ENCODE measurements around the gene MIEF1. TPM values are rescaled to one million over a fixed set of nuclear protein-coding genes. Genes with fewer than 3 reads are reported as not detected.

The MIEF1 gene
- polyA plus RNA-seq, 1 of the 3 experiments (the other 2 are of a cell fraction), result 7.5 TPM

DNA sequence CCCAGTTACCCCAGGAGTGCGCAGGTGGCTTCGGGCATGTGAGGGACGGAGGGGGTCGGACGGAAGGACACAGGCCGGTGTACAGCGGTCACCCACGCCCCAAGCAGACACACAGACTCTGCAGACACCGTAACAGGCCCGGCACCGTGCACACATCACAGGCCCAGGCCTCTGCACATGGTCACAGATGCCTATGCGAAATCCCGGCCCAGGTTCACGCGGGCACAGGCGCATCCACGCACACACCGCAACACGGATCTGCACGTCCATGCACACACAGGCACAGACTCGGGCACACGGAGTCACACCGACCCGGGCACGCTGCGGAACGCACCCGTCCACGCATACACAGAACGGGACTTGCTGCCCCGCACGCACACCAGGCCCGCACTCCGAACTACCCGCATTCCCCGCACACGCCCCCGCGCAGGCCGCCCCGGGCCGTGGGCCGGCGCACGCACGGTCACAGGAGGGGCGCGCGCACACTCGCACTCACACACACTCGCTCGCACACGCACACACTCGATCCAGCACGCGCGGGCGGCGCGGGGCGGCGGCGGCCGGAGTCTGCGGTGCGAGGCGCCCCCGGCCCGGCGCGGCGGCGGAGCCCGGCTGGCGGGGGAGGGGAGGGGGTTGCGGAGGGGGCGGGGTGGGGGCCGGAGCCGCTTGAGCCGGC, 45.4 kb upstream of the MIEF1 start, which contains the start of gene MGAT3 (continued):
- TF ChIP-seq ZBTB33 (IDR thresholded peaks at IDR 0.05; ENCODE audit: borderline replicate concordance, low read depth) (no peak), FOXM1 (IDR thresholded peaks at IDR 0.05; ENCODE audit: low read depth) (no peak), RFX5 (IDR thresholded peaks at IDR 0.05; ENCODE audit: low read length) (no peak), FOXJ3 (CRISPR knock-in tag; IDR thresholded peaks at IDR 0.05) (no peak), NRF1 (IDR thresholded peaks at IDR 0.05; ENCODE audit: low read depth, low read length) (no peak), MEF2A (IDR thresholded peaks at IDR 0.05; ENCODE audit: borderline replicate concordance, low read depth) (no peak), EZH2phosphoT487 (IDR thresholded peaks at IDR 0.05; ENCODE audit: borderline replicate concordance, low read depth) (no peak), EP300 (IDR thresholded peaks at IDR 0.05; ENCODE audit: borderline replicate concordance in 1 of 2, low read depth in 1 of 2, low read length in 1 of 2) (no peak), USF2 (IDR thresholded peaks at IDR 0.05; ENCODE audit: borderline replicate concordance, low read depth, low read length) (no peak)
- TF ChIP-seq, protein P1, sequence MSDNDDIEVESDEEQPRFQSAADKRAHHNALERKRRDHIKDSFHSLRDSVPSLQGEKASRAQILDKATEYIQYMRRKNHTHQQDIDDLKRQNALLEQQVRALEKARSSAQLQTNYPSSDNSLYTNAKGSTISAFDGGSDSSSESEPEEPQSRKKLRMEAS (IDR thresholded peaks at IDR 0.05; ENCODE audit: low read depth), result no peak
- TF ChIP-seq, protein P2, sequence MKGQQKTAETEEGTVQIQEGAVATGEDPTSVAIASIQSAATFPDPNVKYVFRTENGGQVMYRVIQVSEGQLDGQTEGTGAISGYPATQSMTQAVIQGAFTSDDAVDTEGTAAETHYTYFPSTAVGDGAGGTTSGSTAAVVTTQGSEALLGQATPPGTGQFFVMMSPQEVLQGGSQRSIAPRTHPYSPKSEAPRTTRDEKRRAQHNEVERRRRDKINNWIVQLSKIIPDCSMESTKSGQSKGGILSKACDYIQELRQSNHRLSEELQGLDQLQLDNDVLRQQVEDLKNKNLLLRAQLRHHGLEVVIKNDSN (IDR thresholded peaks at IDR 0.05; ENCODE audit: borderline replicate concordance, low read depth), result no peak

- no peak overlapping the region for H3K9ac ChIP-seq
- DNase-seq, result peak; percentile 81
- ChIA-PET POLR2A (no interaction called here), CTCF (no interaction called here)
- TF ChIP-seq EZH2phosphoT487 (IDR thresholded peaks at IDR 0.05; ENCODE audit: borderline replicate concordance, low read depth), result no peak
- no peak for TF ChIP-seq POLR2AphosphoS5 (IDR thresholded peaks at IDR 0.05; ENCODE audit: low read depth, low read length)
- no peak for TF ChIP-seq RFX5 (IDR thresholded peaks at IDR 0.05; ENCODE audit: low read length)
- TF ChIP-seq RXRA (IDR thresholded peaks at IDR 0.05; ENCODE audit: borderline replicate concordance, low read depth), result no peak
- TF ChIP-seq TEAD4 (IDR thresholded peaks at IDR 0.05; ENCODE audit: borderline replicate concordance, insufficient read depth), result no peak
- no peak for TF ChIP-seq GABPA (IDR thresholded peaks at IDR 0.05; ENCODE audit: low read depth)
- no peak for TF ChIP-seq YY1 (IDR thresholded peaks at IDR 0.05; ENCODE audit: low read depth)
- TF ChIP-seq FOSL2 (IDR thresholded peaks at IDR 0.05; ENCODE audit: borderline replicate concordance, low read depth), result no peak
- no peak for TF ChIP-seq MEF2A (IDR thresholded peaks at IDR 0.05; ENCODE audit: borderline replicate concordance, low read depth)
- no peak for TF ChIP-seq ZBTB33 (IDR thresholded peaks at IDR 0.05; ENCODE audit: borderline replicate concordance, low read depth)
- TF ChIP-seq ELF1 (IDR thresholded peaks at IDR 0.05), result no peak
- no peak for TF ChIP-seq TAF1 (IDR thresholded peaks at IDR 0.05; ENCODE audit: borderline replicate concordance, low read depth, low read length)
- no peak for TF ChIP-seq USF2 (IDR thresholded peaks at IDR 0.05; ENCODE audit: borderline replicate concordance, low read depth, low read length)
- H3K79me2 ChIP-seq (ENCODE audit: insufficient read depth), result no peaks in the 10 kb centered on the region
- WGBS (ENCODE audit: low lambda C conversion rate), result no CpG with 5 or more reads among the region's 63 CpGs
- H3F3A ChIP-seq (replicated peaks; ENCODE audit: insufficient read depth), result no peaks in the 10 kb centered on the region
- no peak overlapping the region for H3K27ac ChIP-seq (ENCODE audit: low read depth in 2 of 2, low read length in 1 of 2)
- no peaks in the 10 kb centered on the region for H3K9me3 ChIP-seq
- no peaks in the 10 kb centered on the region for H4K20me1 ChIP-seq (ENCODE audit: insufficient read depth)
- no peak overlapping the region for H3K4me2 ChIP-seq
- peak overlapping the region in 1 of 2 experiments; percentile 41; a peak in 2 of 4 replicates for H3K4me3 ChIP-seq (ENCODE audit: low read depth in 2 of 2, low read length in 1 of 2)
- peaks cover 0 to 9% of the 10 kb centered on the region in 2 experiments; a peak in 1 of 4 replicates for H3K4me1 ChIP-seq (ENCODE audit: control insufficient read depth in 1 of 2, insufficient read depth in 2 of 2, low read depth in 1 of 2, low read length in 1 of 2)
- H3K36me3 ChIP-seq (replicated peaks in 1 of 2; ENCODE audit: control insufficient read depth in 1 of 2, insufficient read depth in 2 of 2, low read length in 1 of 2), result no peaks in the 10 kb centered on the region
- H2AFZ ChIP-seq (ENCODE audit: low read depth), result no peak overlapping the region
- no peaks in the 10 kb centered on the region for H3K9me2 ChIP-seq
- no peaks in the 10 kb centered on the region; the same call in 1 of the 2 replicates for H3K27me3 ChIP-seq (ENCODE audit: insufficient read depth)
Measured at GRCh38 chr22:39457198-39457555, 44.9 kb upstream of the MIEF1 start.
